SK-N-MC (cell line): ENCODE data around the gene RLN1.
"Not testable (repeated sequence)": the region's sequence is repeated elsewhere in the genome, so short reads cannot be mapped to it uniquely, and the experiment has no call there.

ENCODE experiments used
- DNase-seq: peaks from one replicate; pipeline ENCODE4 v3.0.0-alpha.2; 2011; ENCODE audit warnings: low read depth, low spot score
- H3K27ac ChIP-seq: fragments of 200-600 bp; sonication (generic); 2 replicates; pipeline ENCODE4 v1.5.1; 2016; ENCODE audit warnings: mixed run types
- H3K36me3 ChIP-seq: fragments of 200-600 bp; sonication (generic); 2 replicates; pipeline ENCODE4 v1.6.1; 2017; ENCODE audit warnings: antibody characterized with exemption, low read length, mixed read lengths; ENCODE audit not compliant: insufficient read depth
- H3K4me3 ChIP-seq: fragments of 200-600 bp; sonication (generic); 2 replicates; pipeline ENCODE4 v1.5.1; 2016
- H3K9ac ChIP-seq: fragments of 200-600 bp; sonication (generic); 2 replicates; pipeline ENCODE4 v1.8.0; 2017; ENCODE audit warnings: mixed run types, mixed read lengths; ENCODE audit not compliant: insufficient read length
- H3K9me3 ChIP-seq: fragments of 200-600 bp; sonication (generic); 2 replicates; pipeline ENCODE4 v1.6.1; 2017; ENCODE audit warnings: low read depth, mild to moderate bottlenecking, antibody characterized with exemption, low read length, moderate library complexity, mixed read lengths
- EZH2 ChIP-seq: fragments of 200-600 bp; sonication (generic); IDR thresholded peaks from one replicate; pipeline ENCODE4 v1.6.1; 2017; ENCODE audit warnings: antibody characterized with exemption
- FOXP2 ChIP-seq: optimal IDR thresholded peaks from 2 replicates; pipeline ENCODE3; 2011; ENCODE audit warnings: mild to moderate bottlenecking, moderate library complexity; ENCODE audit not compliant: insufficient read depth; ENCODE audit errors: extremely low read length, control extremely low read depth
- POLR2AphosphoS5 ChIP-seq: IDR thresholded peaks from 2 replicates; pipeline ENCODE4 v1.6.1; 2012; ENCODE audit warnings: mild to moderate bottlenecking, low read depth, low read length, borderline replicate concordance

RLN1 gene, protein sequence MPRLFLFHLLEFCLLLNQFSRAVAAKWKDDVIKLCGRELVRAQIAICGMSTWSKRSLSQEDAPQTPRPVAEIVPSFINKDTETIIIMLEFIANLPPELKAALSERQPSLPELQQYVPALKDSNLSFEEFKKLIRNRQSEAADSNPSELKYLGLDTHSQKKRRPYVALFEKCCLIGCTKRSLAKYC

GRCh38 chr9:5338992-5339981, at the start of gene RLN1:
Gene RLN1 (minus strand): TSS chr9:5339876. CDS start chr9:5339746, 130 bp downstream.
- not testable (repeated sequence) for DNase-seq, H3K36me3 ChIP-seq, H3K4me3 ChIP-seq, H3K27ac ChIP-seq, H3K9ac ChIP-seq, H3K9me3 ChIP-seq

DNA sequence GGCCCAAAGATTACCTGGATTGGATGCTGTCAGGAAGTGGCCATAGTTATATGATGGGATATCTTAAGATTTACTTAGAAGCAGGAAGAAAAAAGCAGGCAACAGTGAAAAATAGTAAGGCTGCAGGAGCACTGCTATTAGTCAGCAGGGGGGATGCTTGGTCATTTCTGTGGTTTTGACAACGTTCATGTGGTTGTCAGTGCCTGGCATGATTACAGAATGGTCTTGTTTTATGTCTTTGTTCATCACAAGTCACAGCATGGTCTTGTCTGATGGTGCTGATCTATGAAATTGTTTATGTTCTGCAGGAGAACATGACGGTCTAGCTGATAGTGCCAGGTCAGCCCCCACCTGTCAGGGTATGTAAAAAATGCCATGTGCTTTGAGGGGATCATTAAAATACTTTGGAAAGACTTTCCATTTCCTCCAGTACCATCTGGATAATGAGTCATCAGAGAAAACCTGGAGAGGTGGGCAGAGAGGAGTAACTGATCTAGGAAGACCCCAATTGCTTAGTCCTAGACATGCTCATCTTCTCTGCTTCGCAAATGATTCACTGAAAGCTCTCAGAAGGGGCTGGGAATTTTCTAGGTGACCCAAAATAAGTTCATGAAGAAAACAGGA, 49.5 kb upstream of the RLN1 start:
- Histone ChIP-seq H3K27ac (no peak overlapping the region), H3K9ac (no peak overlapping the region), H3K4me3 (no peak overlapping the region), H3K9me3 (no peaks in the 10 kb centered on the region), H3K36me3 (no peaks in the 10 kb centered on the region)
- DNase-seq, result no peak
- TF ChIP-seq POLR2AphosphoS5, result no peak

DNA sequence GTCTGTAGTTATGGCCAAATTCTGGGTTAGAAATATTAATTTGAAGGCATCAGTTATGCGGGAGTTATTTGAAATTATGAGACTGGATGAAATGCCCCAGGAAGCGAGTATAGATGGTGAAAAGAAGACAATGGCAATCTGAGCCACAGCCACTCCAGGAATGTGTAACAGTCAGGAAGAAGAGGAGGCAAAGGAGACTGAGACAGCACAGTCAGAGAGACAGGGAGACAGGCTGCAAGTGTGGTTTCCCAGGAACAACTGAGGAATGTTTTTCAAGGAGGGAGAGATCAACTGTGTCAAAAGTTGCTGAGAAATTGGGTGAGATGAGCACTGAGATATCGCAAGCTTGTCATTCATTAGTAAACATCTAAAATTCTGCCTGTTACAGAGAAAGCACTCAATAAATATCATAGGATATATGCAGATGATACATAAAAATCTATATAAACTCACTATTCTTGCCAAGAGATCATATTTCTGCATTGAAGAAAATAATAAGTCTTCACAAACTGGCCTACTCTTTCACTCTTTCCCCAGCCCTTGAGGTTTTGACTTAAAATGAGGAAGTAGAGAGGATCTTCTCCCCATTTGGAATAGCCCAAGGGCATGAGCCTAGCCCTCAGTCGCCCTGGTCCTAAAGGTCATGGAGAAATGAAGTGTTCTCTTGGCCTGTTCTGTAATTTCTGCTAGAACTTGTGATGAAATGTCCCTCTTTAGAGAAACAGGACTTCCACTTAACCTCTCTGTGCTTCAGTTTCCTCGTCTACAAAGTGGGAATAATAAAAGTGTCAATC, 48.5 kb upstream of the RLN1 start:
- Histone ChIP-seq H3K27ac (no peak overlapping the region), H3K9me3 (no peaks in the 10 kb centered on the region), H3K36me3 (no peaks in the 10 kb centered on the region), H3K4me3 (no peak overlapping the region), H3K9ac (no peak overlapping the region)
- DNase-seq, result no peak
- TF ChIP-seq FOXP2, result no peak
- no peak for TF ChIP-seq EZH2
- no peak for TF ChIP-seq POLR2AphosphoS5

- TF ChIP-seq POLR2AphosphoS5, result no peak
- no peak for TF ChIP-seq EZH2
- no peak for TF ChIP-seq FOXP2
- no peaks in the 10 kb centered on the region for H3K36me3 ChIP-seq
- no peak overlapping the region for H3K4me3 ChIP-seq
- DNase-seq, result no peak
- no peak overlapping the region for H3K9ac ChIP-seq
- no peak overlapping the region for H3K27ac ChIP-seq
- H3K9me3 ChIP-seq, result no peaks in the 10 kb centered on the region
These were observed 44.8 kb upstream of the RLN1 start for GRCh38 chr9:5384436-5384835.

DNA sequence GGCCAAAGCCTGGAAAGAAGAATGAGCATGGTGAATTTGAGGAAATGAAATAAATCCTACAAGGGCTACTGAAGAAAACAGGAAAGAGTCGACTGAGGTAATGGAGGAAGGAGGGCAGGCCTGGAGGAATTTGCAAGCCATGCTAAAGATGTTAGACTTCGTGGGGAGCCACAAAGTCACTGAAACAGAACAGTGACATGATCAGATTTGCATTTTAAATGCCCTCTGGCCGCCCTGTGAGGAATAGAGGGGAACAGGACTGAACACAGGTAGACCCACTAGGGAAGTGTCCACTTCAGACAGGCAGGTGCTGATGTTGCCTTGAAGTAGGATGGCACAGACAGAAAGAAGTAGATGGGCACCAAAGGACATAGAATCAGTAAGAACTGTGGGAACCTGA, 42.8 kb upstream of the RLN1 start:
- H3K9ac ChIP-seq, result no peak overlapping the region
- TF ChIP-seq POLR2AphosphoS5 (no peak), FOXP2 (no peak), EZH2 (no peak)
- H3K4me3 ChIP-seq, result no peak overlapping the region
- H3K36me3 ChIP-seq, result no peaks in the 10 kb centered on the region
- DNase-seq, result no peak
- H3K27ac ChIP-seq, result no peak overlapping the region
- H3K9me3 ChIP-seq, result no peaks in the 10 kb centered on the region

GRCh38 chr9:5375790-5376477, 36.3 kb upstream of the RLN1 start:
- Histone ChIP-seq H3K9me3 (no peaks in the 10 kb centered on the region), H3K27ac (no peak overlapping the region), H3K36me3 (no peaks in the 10 kb centered on the region), H3K9ac (no peak overlapping the region), H3K4me3 (no peak overlapping the region)
- TF ChIP-seq EZH2 (no peak), FOXP2 (no peak), POLR2AphosphoS5 (no peak)
- no peak for DNase-seq

DNA sequence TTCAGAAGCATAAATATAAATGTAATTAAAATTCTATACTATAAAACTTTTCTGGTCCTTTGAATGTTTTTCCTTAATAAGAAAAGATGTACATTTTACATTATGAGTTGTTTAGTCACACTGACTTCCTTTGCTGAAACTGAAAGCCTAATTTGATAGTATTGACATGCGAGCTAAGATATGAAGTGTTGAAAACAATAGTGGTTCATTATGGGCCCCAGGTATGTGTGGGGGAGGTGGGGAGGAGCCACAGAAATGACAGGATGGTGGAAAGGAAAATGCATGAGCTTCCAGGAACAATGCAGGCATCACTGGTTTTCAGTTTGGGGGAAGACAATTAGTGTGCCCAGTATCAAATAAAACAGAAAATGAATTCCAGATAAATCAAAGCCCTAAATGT, 35.4 kb upstream of the RLN1 start:
- no peak for DNase-seq
- Histone ChIP-seq H3K4me3 (no peak overlapping the region), H3K36me3 (no peaks in the 10 kb centered on the region), H3K9ac (no peak overlapping the region), H3K9me3 (no peaks in the 10 kb centered on the region), H3K27ac (no peak overlapping the region)
- TF ChIP-seq FOXP2 (no peak), POLR2AphosphoS5 (no peak), EZH2 (no peak)
